HUES64 (cell line): ENCODE measurements around the gene CTDSPL.

ENCODE experiments used
- H3K27ac ChIP-seq: 2 replicates; pipeline ENCODE4 v1.7.0; 2013; ENCODE audit warnings: low read depth, low read length, inconsistent platforms
- H3K27me3 ChIP-seq: 2 replicates; pipeline ENCODE4 v1.6.1; 2013; ENCODE audit warnings: mild to moderate bottlenecking, low read length; ENCODE audit not compliant: insufficient read depth
- H3K36me3 ChIP-seq: 2 replicates; pipeline ENCODE4 v1.6.1; 2013; ENCODE audit warnings: mild to moderate bottlenecking, low read length; ENCODE audit not compliant: insufficient read depth
- H3K4me1 ChIP-seq: 2 replicates; pipeline ENCODE4 v1.6.1; 2013; ENCODE audit warnings: mild to moderate bottlenecking, low read length, moderate library complexity; ENCODE audit not compliant: insufficient read depth
- H3K4me3 ChIP-seq: 2 replicates; pipeline ENCODE4 v1.5.1; 2013; ENCODE audit warnings: mild to moderate bottlenecking, low read length, moderate library complexity
- H3K9ac ChIP-seq: 2 replicates; pipeline ENCODE4 v1.6.1; 2013; ENCODE audit warnings: mild to moderate bottlenecking, low read depth, low read length
- H3K9me3 ChIP-seq: 2 replicates; pipeline ENCODE4 v1.6.1; 2013; ENCODE audit warnings: low read depth, low read length; ENCODE audit not compliant: insufficient read depth
- WGBS: fragments of 150-250, 120-280 bp; methylation state at CpG from one replicate; pipeline ENCODE4 v1.1.7; 2013; ENCODE audit warnings: missing lambda C conversion rate; 5-methylcytosine and 5-hydroxymethylcytosine counted together

CTDSPL gene

GRCh38 chr3:37891227-37891626 is 29.5 kb downstream of the CTDSPL start:
- no peaks in the 10 kb centered on the region for H3K36me3 ChIP-seq
- no peak overlapping the region for H3K9ac ChIP-seq
- H3K4me3 ChIP-seq = no peak overlapping the region
- H3K4me1 ChIP-seq = peaks cover 8% of the 10 kb centered on the region; the same call in 1 of the 2 replicates
- 95% methylated on average over 3 of the region's 3 CpGs for WGBS
- H3K27ac ChIP-seq = no peak overlapping the region
- H3K9me3 ChIP-seq = no peaks in the 10 kb centered on the region
- H3K27me3 ChIP-seq = no peaks in the 10 kb centered on the region

- no peak overlapping the region for H3K27ac ChIP-seq
- 94% methylated on average over 3 of the region's 3 CpGs for WGBS
- H3K4me1 ChIP-seq = peaks cover 14% of the 10 kb centered on the region; the same call in 1 of the 2 replicates
Observed at GRCh38 chr3:37892927-37893600, 31.4 kb downstream of the CTDSPL start.

GRCh38 chr3:37896827-37897226 is 35.1 kb downstream of the CTDSPL start:
- no peak overlapping the region for H3K4me3 ChIP-seq
- H3K4me1 ChIP-seq = peaks cover 22% of the 10 kb centered on the region
- no peak overlapping the region for H3K9ac ChIP-seq
- 82% methylated on average over 2 of the region's 2 CpGs for WGBS
- no peaks in the 10 kb centered on the region; the same call in 1 of the 2 replicates for H3K36me3 ChIP-seq
- H3K9me3 ChIP-seq = no peaks in the 10 kb centered on the region
- no peak overlapping the region for H3K27ac ChIP-seq
- H3K27me3 ChIP-seq = no peaks in the 10 kb centered on the region

More at GRCh38 chr3:37892927-37893600, 31.4 kb downstream of the CTDSPL start:
- no peaks in the 10 kb centered on the region for H3K9me3 ChIP-seq
- H3K9ac ChIP-seq = no peak overlapping the region
- H3K27me3 ChIP-seq = no peaks in the 10 kb centered on the region
- H3K4me3 ChIP-seq = no peak overlapping the region
- H3K36me3 ChIP-seq = no peaks in the 10 kb centered on the region

- Histone ChIP-seq H3K9ac (no peak overlapping the region), H3K4me1 (peaks cover 19% of the 10 kb centered on the region)
- WGBS = 97% methylated on average over 6 of the region's 6 CpGs
Observed at GRCh38 chr3:37897763-37898162, 36.1 kb downstream of the CTDSPL start.

GRCh38 chr3:37898424-37898823 is 36.7 kb downstream of the CTDSPL start:
- Histone ChIP-seq H3K9me3 (no peaks in the 10 kb centered on the region), H3K4me1 (peaks cover 13% of the 10 kb centered on the region), H3K27ac (no peak overlapping the region), H3K36me3 (no peaks in the 10 kb centered on the region; the same call in 1 of the 2 replicates), H3K9ac (no peak overlapping the region), H3K27me3 (no peaks in the 10 kb centered on the region), H3K4me3 (no peak overlapping the region)
- WGBS = 100% methylated on average over 2 of the region's 3 CpGs

More at GRCh38 chr3:37897763-37898162, 36.1 kb downstream of the CTDSPL start:
- no peaks in the 10 kb centered on the region for H3K9me3 ChIP-seq
- H3K36me3 ChIP-seq = no peaks in the 10 kb centered on the region; the same call in 1 of the 2 replicates
- H3K4me3 ChIP-seq = no peak overlapping the region
- H3K27ac ChIP-seq = no peak overlapping the region
- no peaks in the 10 kb centered on the region for H3K27me3 ChIP-seq

GRCh38 chr3:37899101-37899707 is 37.5 kb downstream of the CTDSPL start:
- Histone ChIP-seq H3K27me3 (no peaks in the 10 kb centered on the region), H3K9me3 (no peaks in the 10 kb centered on the region), H3K9ac (no peak overlapping the region), H3K4me3 (no peak overlapping the region), H3K27ac (no peak overlapping the region), H3K4me1 (peaks cover 14% of the 10 kb centered on the region), H3K36me3 (no peaks in the 10 kb centered on the region; the same call in 1 of the 2 replicates)
- 89% methylated on average over 3 of the region's 3 CpGs for WGBS

- Histone ChIP-seq H3K9ac (no peak overlapping the region), H3K27me3 (no peaks in the 10 kb centered on the region), H3K36me3 (no peaks in the 10 kb centered on the region; the same call in 1 of the 2 replicates), H3K4me1 (peaks cover 20% of the 10 kb centered on the region), H3K9me3 (no peaks in the 10 kb centered on the region), H3K27ac (no peak overlapping the region), H3K4me3 (no peak overlapping the region)
- WGBS = 92% methylated on average over 2 of the region's 3 CpGs
Observed at GRCh38 chr3:37899711-37900306, 38.1 kb downstream of the CTDSPL start.

- Histone ChIP-seq H3K27me3 (no peaks in the 10 kb centered on the region), H3K4me3 (no peak overlapping the region), H3K36me3 (no peaks in the 10 kb centered on the region; the same call in 1 of the 2 replicates), H3K9ac (no peak overlapping the region), H3K4me1 (peaks cover 37% of the 10 kb centered on the region), H3K9me3 (no peaks in the 10 kb centered on the region), H3K27ac (no peak overlapping the region)
- 91% methylated on average over 2 of the region's 2 CpGs for whole genome bisulfite sequencing
Observed at GRCh38 chr3:37901721-37902120, 40.0 kb downstream of the CTDSPL start.

GRCh38 chr3:37902674-37903073 is 41.0 kb downstream of the CTDSPL start:
- 95% methylated on average over 4 of the region's 4 CpGs for WGBS
- Histone ChIP-seq H3K9ac (no peak overlapping the region), H3K36me3 (no peaks in the 10 kb centered on the region; the same call in 1 of the 2 replicates), H3K27me3 (no peaks in the 10 kb centered on the region), H3K4me3 (no peak overlapping the region), H3K4me1 (peaks cover 41% of the 10 kb centered on the region), H3K27ac (no peak overlapping the region), H3K9me3 (no peaks in the 10 kb centered on the region)

GRCh38 chr3:37903320-37903719 is 41.6 kb downstream of the CTDSPL start:
- WGBS = 69% methylated on average over 2 of the region's 2 CpGs
- H3K27ac ChIP-seq = no peak overlapping the region

GRCh38 chr3:37903734-37904133 is 42.1 kb downstream of the CTDSPL start:
- no peak overlapping the region for H3K27ac ChIP-seq
- H3K9ac ChIP-seq = no peak overlapping the region
- H3K36me3 ChIP-seq = no peaks in the 10 kb centered on the region; the same call in 1 of the 2 replicates
- H3K27me3 ChIP-seq = no peaks in the 10 kb centered on the region
- H3K9me3 ChIP-seq = no peaks in the 10 kb centered on the region
- H3K4me3 ChIP-seq = no peak overlapping the region
- peaks cover 43% of the 10 kb centered on the region for H3K4me1 ChIP-seq
- WGBS = 93% methylated on average over 3 of the region's 3 CpGs

More at GRCh38 chr3:37903320-37903719, 41.6 kb downstream of the CTDSPL start:
- Histone ChIP-seq H3K9me3 (no peaks in the 10 kb centered on the region), H3K4me3 (no peak overlapping the region), H3K27me3 (no peaks in the 10 kb centered on the region), H3K9ac (no peak overlapping the region), H3K36me3 (no peaks in the 10 kb centered on the region; the same call in 1 of the 2 replicates), H3K4me1 (peaks cover 43% of the 10 kb centered on the region)
